GM06990 (cell line): ENCODE measurements around the gene CYB561.
A peak's percentile ranks its signal among the peaks of the same experiment; 100 is the strongest.

ENCODE experiments used
- DNase-seq: peaks from one replicate; pipeline ENCODE4 v3.0.0-alpha.2; 2011; ENCODE audit not compliant: insufficient read length; ENCODE audit errors: extremely low read depth
- H3K27me3 ChIP-seq: replicated peaks from 2 replicates; pipeline ENCODE4 v1.6.0; 2011; ENCODE audit warnings: low read length; ENCODE audit not compliant: control insufficient read depth, insufficient read depth
- H3K36me3 ChIP-seq: 2 replicates; pipeline ENCODE4 v1.5.1; 2011; ENCODE audit warnings: low read length; ENCODE audit not compliant: control insufficient read depth, insufficient read depth
- H3K4me3 ChIP-seq: replicated peaks from 2 replicates; pipeline ENCODE4 v1.5.1; 2011; ENCODE audit warnings: low read depth, mild to moderate bottlenecking, control low read depth, low read length
- CTCF ChIP-seq: IDR thresholded peaks from 2 replicates; pipeline ENCODE4 v1.5.1; 2011; ENCODE audit warnings: low read length, control low read depth, mild to moderate bottlenecking, inconsistent platforms; ENCODE audit not compliant: insufficient read depth, poor library complexity, severe bottlenecking

The CYB561 gene

GRCh38 chr17:63451150-63451549 is 5.0 kb upstream of the CYB561 start:
- no peaks in the 10 kb centered on the region for H3K27me3 ChIP-seq
- no peak for TF ChIP-seq CTCF
- no peak for DNase-seq
- H3K4me3 ChIP-seq, result no peak overlapping the region
- H3K36me3 ChIP-seq, result no peaks in the 10 kb centered on the region

GRCh38 chr17:63450551-63450950 is 4.4 kb upstream of the CYB561 start:
- no peaks in the 10 kb centered on the region for H3K27me3 ChIP-seq
- TF ChIP-seq CTCF, result no peak

GRCh38 chr17:63448655-63449054 is 2.5 kb upstream of the CYB561 start:
- no peak for DNase-seq
- no peak for TF ChIP-seq CTCF
- Histone ChIP-seq H3K27me3 (no peaks in the 10 kb centered on the region), H3K4me3 (no peak overlapping the region), H3K36me3 (no peaks in the 10 kb centered on the region)

More at GRCh38 chr17:63450551-63450950, 4.4 kb upstream of the CYB561 start:
- Histone ChIP-seq H3K36me3 (no peaks in the 10 kb centered on the region), H3K4me3 (no peak overlapping the region)
- no peak for DNase-seq

- Histone ChIP-seq H3K36me3 (no peaks in the 10 kb centered on the region), H3K4me3 (no peak overlapping the region), H3K27me3 (no peaks in the 10 kb centered on the region)
- DNase-seq, result no peak
- no peak for TF ChIP-seq CTCF
These were observed 1.4 kb upstream of the CYB561 start for GRCh38 chr17:63447471-63448009.

- Histone ChIP-seq H3K36me3 (no peaks in the 10 kb centered on the region), H3K27me3 (no peaks in the 10 kb centered on the region), H3K4me3 (peak overlapping the region; percentile 52)
- DNase-seq, result peak; percentile 63
- TF ChIP-seq CTCF, result no peak
These were observed 806 bp upstream of the CYB561 start for GRCh38 chr17:63446753-63447470.

- Histone ChIP-seq H3K27me3 (no peaks in the 10 kb centered on the region), H3K36me3 (no peaks in the 10 kb centered on the region), H3K4me3 (peak overlapping the region; percentile 44)
- no peak for TF ChIP-seq CTCF
- peak; percentile 66 for DNase-seq
These were observed 544 bp downstream of the CYB561 start for GRCh38 chr17:63445571-63445953.
